Measurements from ENCODE around the gene RBBP6.

RBBP6 gene

GRCh38 chr16:24544640-24545039 is 5.3 kb downstream of the RBBP6 start:
- no peak for DNase-seq (ENCODE audit: low read depth in 1 of 2, low spot score in 1 of 2)
- Histone ChIP-seq H3K27me3 (ENCODE audit: insufficient read depth, poor library complexity, severe bottlenecking) (no peaks in the 10 kb centered on the region), H3K27ac (replicated peaks) (no peak overlapping the region), H3K4me3 (replicated peaks; ENCODE audit: insufficient read depth, low read length) (no peak overlapping the region)
- TF ChIP-seq SPI1 (IDR thresholded peaks at IDR 0.05; ENCODE audit: borderline replicate concordance, low read depth) (no peak), REST (IDR thresholded peaks at IDR 0.05; ENCODE audit: insufficient replicate concordance, low read depth) (no peak)

GRCh38 chr16:24550295-24550694 is 10.9 kb downstream of the RBBP6 start:
- no peak overlapping the region for H3K4me3 ChIP-seq (replicated peaks; ENCODE audit: insufficient read depth, low read length)
- DNase-seq (ENCODE audit: low read depth in 1 of 2, low spot score in 1 of 2) = no peak
- no peak for TF ChIP-seq CTCF (IDR thresholded peaks at IDR 0.05; ENCODE audit: insufficient read depth, low read length)
- no peak for TF ChIP-seq POLR2AphosphoS5 (IDR thresholded peaks at IDR 0.05; ENCODE audit: low read depth)
- TF ChIP-seq SPI1 (IDR thresholded peaks at IDR 0.05; ENCODE audit: borderline replicate concordance, low read depth) = no peak
- no peak for TF ChIP-seq GABPA (IDR thresholded peaks at IDR 0.05; ENCODE audit: low read depth)
- no peak for TF ChIP-seq REST (IDR thresholded peaks at IDR 0.05; ENCODE audit: insufficient replicate concordance, low read depth)
- H3K27me3 ChIP-seq (ENCODE audit: insufficient read depth, poor library complexity, severe bottlenecking) = no peaks in the 10 kb centered on the region
- H3K27ac ChIP-seq (replicated peaks) = no peak overlapping the region

- DNase-seq (ENCODE audit: low read depth in 1 of 2, low spot score in 1 of 2) = no peak
- TF ChIP-seq SPI1 (IDR thresholded peaks at IDR 0.05; ENCODE audit: borderline replicate concordance, low read depth) (no peak), REST (IDR thresholded peaks at IDR 0.05; ENCODE audit: insufficient replicate concordance, low read depth) (no peak), CTCF (IDR thresholded peaks at IDR 0.05; ENCODE audit: insufficient read depth, low read length) (no peak), GABPA (IDR thresholded peaks at IDR 0.05; ENCODE audit: low read depth) (no peak), POLR2AphosphoS5 (IDR thresholded peaks at IDR 0.05; ENCODE audit: low read depth) (no peak)
- Histone ChIP-seq H3K27me3 (ENCODE audit: insufficient read depth, poor library complexity, severe bottlenecking) (no peaks in the 10 kb centered on the region), H3K27ac (replicated peaks) (no peak overlapping the region), H3K4me3 (replicated peaks; ENCODE audit: insufficient read depth, low read length) (no peak overlapping the region)
Measured at GRCh38 chr16:24552705-24553246, 13.4 kb downstream of the RBBP6 start.

All from HL-60 (cell line).